Measurements from ENCODE around the gene PIGT. TPM values are rescaled to one million over a fixed set of nuclear protein-coding genes. Genes with fewer than 3 reads are reported as not detected.
A peak's percentile ranks its signal among the peaks of the same experiment; 100 is the strongest.

PIGT gene
- polyA plus RNA-seq, 1 of the 3 experiments (the other 2 are of a cell fraction), result 144 TPM

GRCh38 chr20:45467861-45468260, 51.9 kb downstream of the PIGT start:
- Histone ChIP-seq H3K4me2 (no peak overlapping the region), H3K4me1 (ENCODE audit: control insufficient read depth in 1 of 2, insufficient read depth in 2 of 2, low read depth in 1 of 2, low read length in 1 of 2) (peaks cover 0 to 5% of the 10 kb centered on the region in 2 experiments; a peak in 1 of 4 replicates), H3K9ac (no peak overlapping the region), H3K79me2 (ENCODE audit: insufficient read depth) (no peaks in the 10 kb centered on the region), H3K9me3 (no peaks in the 10 kb centered on the region), H2AFZ (ENCODE audit: low read depth) (no peak overlapping the region), H3K9me2 (no peaks in the 10 kb centered on the region), H3K36me3 (replicated peaks in 1 of 2; ENCODE audit: control insufficient read depth in 1 of 2, insufficient read depth in 2 of 2, low read length in 1 of 2) (no peaks in the 10 kb centered on the region), H3F3A (replicated peaks; ENCODE audit: insufficient read depth) (no peaks in the 10 kb centered on the region), H3K4me3 (ENCODE audit: low read depth in 2 of 2, low read length in 1 of 2) (no peak overlapping the region), H3K27ac (ENCODE audit: low read depth in 2 of 2, low read length in 1 of 2) (no peak overlapping the region), H4K20me1 (ENCODE audit: insufficient read depth) (no peaks in the 10 kb centered on the region), H3K27me3 (ENCODE audit: insufficient read depth) (peaks cover 55% of the 10 kb centered on the region; the same call in 1 of the 2 replicates)
- TF ChIP-seq NRF1 (IDR thresholded peaks at IDR 0.05; ENCODE audit: low read depth, low read length) (no peak), NFIC (IDR thresholded peaks at IDR 0.05; ENCODE audit: borderline replicate concordance) (no peak), POLR2AphosphoS5 (IDR thresholded peaks at IDR 0.05; ENCODE audit: low read depth, low read length) (no peak), TEAD4 (IDR thresholded peaks at IDR 0.05; ENCODE audit: borderline replicate concordance, insufficient read depth) (no peak), SMC3 (IDR thresholded peaks at IDR 0.05; ENCODE audit: low read depth, low read length) (no peak), USF2 (IDR thresholded peaks at IDR 0.05; ENCODE audit: borderline replicate concordance, low read depth, low read length) (no peak), ELF1 (IDR thresholded peaks at IDR 0.05) (no peak), IRF3 (IDR thresholded peaks at IDR 0.05; ENCODE audit: low read depth, low read length) (no peak), TAF1 (IDR thresholded peaks at IDR 0.05; ENCODE audit: borderline replicate concordance, low read depth, low read length) (no peak), PBX3 (IDR thresholded peaks at IDR 0.05) (no peak), MEF2A (IDR thresholded peaks at IDR 0.05; ENCODE audit: borderline replicate concordance, low read depth) (no peak), TCF12 (IDR thresholded peaks at IDR 0.05) (no peak)
- CTCF ChIA-PET, result interaction anchor here (1.0 to 1.9 kb wide), 7 partner anchors 14 to 303 kb away, joined by 3 to 4 read pairs (median 4); no protein-coding TSS in a partner anchor
- POLR2A ChIA-PET, result no interaction called here
- no peak for DNase-seq
- 23% methylated on average over 2 of the region's 3 CpGs for WGBS (ENCODE audit: low lambda C conversion rate)

GRCh38 chr20:45469336-45470261, 53.7 kb downstream of the PIGT start, which contains the start of gene WFDC2:
TSS of gene WFDC2 (plus strand) at chr20:45469753. CDS start at chr20:45469782, 29 bp downstream.
- ChIA-PET POLR2A (no interaction called here), CTCF (interaction anchor here (0.6 to 1.7 kb wide), 9 partner anchors 10 to 302 kb away, joined by 3 to 5 read pairs (median 3); partner anchors contain the start of genes PIGT and SYS1)
- Histone ChIP-seq H3K9me2 (no peaks in the 10 kb centered on the region), H4K20me1 (ENCODE audit: insufficient read depth) (no peaks in the 10 kb centered on the region), H3K27ac (ENCODE audit: low read depth in 2 of 2, low read length in 1 of 2) (no peak within 1 kb of the TSS), H3K79me2 (ENCODE audit: insufficient read depth) (no peaks in the 10 kb centered on the region), H3K4me2 (peak within 1 kb of the TSS; percentile 71), H2AFZ (ENCODE audit: low read depth) (0 out of 2 replicates have a peak within 1 kb of the TSS, but pooled peaks have one; percentile 51), H3K4me3 (ENCODE audit: low read depth in 2 of 2, low read length in 1 of 2) (peak within 1 kb of the TSS; percentile 46 to 49; a peak in 3 of 4 replicates), H3K36me3 (replicated peaks in 1 of 2; ENCODE audit: control insufficient read depth in 1 of 2, insufficient read depth in 2 of 2, low read length in 1 of 2) (no peaks in the 10 kb centered on the region), H3K4me1 (ENCODE audit: control insufficient read depth in 1 of 2, insufficient read depth in 2 of 2, low read depth in 1 of 2, low read length in 1 of 2) (peaks cover 0 to 5% of the 10 kb centered on the region in 2 experiments; a peak in 1 of 4 replicates), H3K27me3 (ENCODE audit: insufficient read depth) (peaks cover 55% of the 10 kb centered on the region; the same call in 1 of the 2 replicates), H3F3A (replicated peaks; ENCODE audit: insufficient read depth) (no peaks in the 10 kb centered on the region), H3K9ac (no peak within 1 kb of the TSS), H3K9me3 (no peaks in the 10 kb centered on the region)
- WGBS (ENCODE audit: low lambda C conversion rate), result 32% methylated on average over 27 of the region's 54 CpGs
- TF ChIP-seq GABPA (IDR thresholded peaks at IDR 0.05; ENCODE audit: low read depth) (no peak), RXRA (IDR thresholded peaks at IDR 0.05; ENCODE audit: borderline replicate concordance, low read depth) (no peak), MXI1 (IDR thresholded peaks at IDR 0.05; ENCODE audit: low read depth, low read length) (no peak), CTCF (IDR thresholded peaks at IDR 0.05) (no peak), RAD21 (IDR thresholded peaks at IDR 0.05; ENCODE audit: low read length) (no peak), GATA2 (CRISPR knock-in tag; IDR thresholded peaks at IDR 0.05) (no peak), TEAD4 (IDR thresholded peaks at IDR 0.05; ENCODE audit: borderline replicate concordance, insufficient read depth) (no peak), TAF1 (IDR thresholded peaks at IDR 0.05; ENCODE audit: borderline replicate concordance, low read depth, low read length) (no peak), RFX5 (IDR thresholded peaks at IDR 0.05; ENCODE audit: low read length) (no peak), CHD2 (IDR thresholded peaks at IDR 0.05; ENCODE audit: low read length, partially characterized antibody) (no peak), FOSL2 (IDR thresholded peaks at IDR 0.05; ENCODE audit: borderline replicate concordance, low read depth) (no peak), SIN3A (IDR thresholded peaks at IDR 0.05; ENCODE audit: borderline replicate concordance, low read depth, low read length) (no peak), ELF1 (IDR thresholded peaks at IDR 0.05) (no peak), YY1 (IDR thresholded peaks at IDR 0.05; ENCODE audit: low read depth) (no peak)
- no peak for DNase-seq

Measured in SK-N-SH (cell line).